ENCODE results near the gene EHD2.

DNA sequence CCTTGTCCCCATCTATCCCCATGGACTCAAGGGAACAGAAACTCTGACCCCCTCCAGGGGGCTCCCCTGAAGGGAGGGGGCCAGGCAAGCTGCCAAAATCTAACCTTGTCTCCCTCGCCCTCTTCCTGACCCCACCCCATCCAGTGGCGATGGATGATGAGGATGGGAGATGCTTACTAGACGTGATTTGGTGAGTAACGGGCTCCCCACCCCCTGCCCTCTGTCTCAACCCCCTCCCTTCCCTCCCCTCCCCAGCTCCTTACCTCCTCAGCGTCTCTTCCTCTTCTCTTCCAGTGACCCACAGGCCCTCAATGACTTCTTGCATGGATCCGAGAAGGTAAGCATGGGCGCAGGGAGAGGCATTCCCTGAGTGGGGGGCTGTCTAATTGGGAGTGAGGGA lies 39.8 kb upstream of the EHD2 start:
- TF ChIP-seq CTCF (conservative IDR thresholded peaks at IDR 0.05; ENCODE audit: low read depth, low read length) (no peak), EZH2 (IDR thresholded peaks at IDR 0.05; ENCODE audit: borderline replicate concordance, low read depth, low read length, poor library complexity, severe bottlenecking) (no peak)

Data from A673 (cell line).